Stimulated activated CD4-positive, alpha-beta T cell treated with anti-CD3 and anti-CD28 coated beads, TNF-alpha, amount 100 ng/mL, for 24 hours (primary cell): Measurements from ENCODE around the gene PTPRQ.
"Not testable (repeated sequence)": the region's sequence is repeated elsewhere in the genome, so short reads cannot be mapped to it uniquely, and the experiment has no call there.

Experiments used
- DNase-seq, 3 experiments: peaks; one replicate each; pipeline ENCODE4 v3.0.0-alpha.2; 2020; ENCODE audit warnings: low read depth in 3 of 3

PTPRQ gene

DNA sequence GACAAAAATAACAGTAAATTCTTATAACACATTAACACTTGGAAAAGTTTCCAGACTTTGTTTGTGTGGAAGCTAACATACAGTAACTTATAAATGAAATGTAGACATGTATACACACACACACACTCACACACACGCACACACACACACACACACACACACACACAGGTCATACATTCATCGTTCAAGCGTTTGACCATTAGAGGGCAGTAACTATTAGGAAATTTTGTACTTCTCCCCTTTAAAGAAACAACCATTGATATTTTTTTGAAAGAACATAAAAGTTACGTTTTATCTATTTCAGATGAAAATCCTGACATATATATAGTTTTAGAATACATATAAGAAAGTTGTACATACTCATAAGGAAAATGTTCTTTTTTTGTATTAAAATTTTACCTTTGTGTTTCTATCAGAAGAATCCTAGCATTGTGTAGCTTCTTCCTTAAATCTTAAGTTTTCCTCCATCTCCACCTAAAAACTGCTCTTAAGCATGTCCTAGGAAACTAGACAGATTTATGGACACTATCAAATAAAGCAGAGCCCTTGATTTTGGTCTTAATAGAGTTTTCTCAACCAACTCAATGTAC lies 29.0 kb downstream of the PTPRQ start:
- no peak for DNase-seq

DNA sequence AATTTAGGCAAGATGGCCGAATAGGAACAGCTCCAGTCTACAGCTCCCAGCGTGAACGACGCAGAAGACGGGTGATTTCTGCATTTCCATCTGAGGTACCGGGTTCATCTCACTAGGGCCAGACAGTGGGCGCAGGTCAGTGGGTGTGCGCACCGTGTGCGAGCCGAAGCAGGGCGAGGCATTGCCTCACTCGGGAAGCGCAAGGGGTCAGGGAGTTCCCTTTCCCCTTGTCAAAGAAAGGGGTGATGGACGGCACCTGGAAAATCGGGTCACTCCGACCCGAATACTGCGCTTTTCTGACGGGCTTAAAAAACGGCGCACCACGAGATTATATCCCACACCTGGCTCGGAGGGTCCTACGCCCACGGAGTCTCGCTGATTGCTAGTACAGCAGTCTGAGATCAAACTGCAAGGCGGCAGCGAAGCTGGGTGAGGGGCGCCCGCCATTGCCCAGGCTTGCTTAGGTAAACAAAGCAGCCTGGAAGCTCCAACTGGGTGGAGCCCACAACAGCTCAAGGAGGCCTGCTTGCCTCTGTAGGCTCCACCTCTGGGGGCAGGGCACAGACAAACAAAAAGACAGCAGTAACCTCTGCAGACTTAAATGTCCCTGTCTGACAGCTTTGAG lies 33.6 kb downstream of the PTPRQ start:
- DNase-seq: not testable (repeated sequence)

- no peak for DNase-seq
Measured at GRCh38 chr12:80484746-80485145, 40.7 kb downstream of the PTPRQ start.

GRCh38 chr12:80485222-80485987 lies 41.4 kb downstream of the PTPRQ start:
- DNase-seq: no peak

DNA sequence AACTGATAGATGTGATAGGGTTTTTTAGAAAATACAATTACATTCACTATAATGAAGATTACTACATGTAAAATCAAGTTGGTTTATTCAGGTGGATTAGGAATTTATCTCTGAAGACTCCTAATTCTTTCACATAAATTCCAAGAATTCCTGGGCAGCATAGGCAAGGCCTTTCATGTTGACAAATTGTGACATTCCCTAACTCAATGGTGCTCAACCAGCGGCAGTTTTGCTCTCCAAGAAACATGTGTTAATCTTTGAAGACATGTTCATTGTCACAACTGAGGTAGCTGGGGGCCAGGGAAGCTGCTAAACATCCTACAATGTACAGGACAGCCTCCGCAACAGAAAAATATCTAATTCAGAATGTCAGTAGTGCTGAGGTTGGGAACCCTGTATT lies 46.3 kb downstream of the PTPRQ start:
- no peak for DNase-seq

DNA sequence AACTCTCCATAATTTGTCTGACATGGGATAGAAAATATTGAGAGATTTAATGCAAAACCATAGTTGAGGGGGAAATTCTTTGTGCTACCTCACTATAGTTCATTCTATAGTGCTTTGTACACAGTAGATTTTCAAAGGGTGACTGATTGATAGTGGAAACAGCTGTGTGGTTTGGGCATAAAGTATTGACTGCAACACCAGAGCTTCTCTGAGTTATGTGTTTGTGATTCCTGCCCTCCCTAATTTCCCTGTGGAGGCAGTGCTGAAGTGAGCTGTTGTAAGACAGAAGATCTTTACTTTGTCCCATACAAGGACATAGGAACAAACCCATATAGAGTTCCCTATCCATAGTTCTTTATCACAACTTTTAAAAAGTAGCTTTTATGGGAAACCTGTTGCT lies 47.1 kb downstream of the PTPRQ start:
- no peak for DNase-seq

DNA sequence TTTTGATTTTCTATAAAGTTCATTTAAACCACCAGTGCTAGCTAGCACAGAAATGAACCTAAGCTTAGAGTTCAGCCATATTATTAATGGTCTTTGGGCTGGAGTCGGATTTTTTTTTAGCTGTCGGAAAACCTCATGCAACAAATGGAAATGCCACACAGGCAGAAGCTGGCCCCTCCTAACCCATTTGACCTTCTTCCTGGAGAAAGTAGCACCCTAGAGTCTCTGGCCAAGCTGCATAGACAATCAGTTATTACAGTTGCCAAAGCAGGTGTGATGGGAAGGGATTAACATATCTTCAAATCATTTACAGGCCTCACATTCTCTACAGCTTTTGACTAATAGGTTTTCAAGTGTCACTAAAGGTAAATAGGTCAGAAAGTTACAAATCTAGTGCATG lies 49.4 kb downstream of the PTPRQ start:
- DNase-seq: no peak

- no peak for DNase-seq
Measured at GRCh38 chr12:80494836-80495235, 50.8 kb downstream of the PTPRQ start.

- no peak for DNase-seq
Measured at GRCh38 chr12:80498059-80498728, 54.2 kb downstream of the PTPRQ start.

GRCh38 chr12:80504389-80505163 lies 60.5 kb downstream of the PTPRQ start:
- DNase-seq: no peak

DNA sequence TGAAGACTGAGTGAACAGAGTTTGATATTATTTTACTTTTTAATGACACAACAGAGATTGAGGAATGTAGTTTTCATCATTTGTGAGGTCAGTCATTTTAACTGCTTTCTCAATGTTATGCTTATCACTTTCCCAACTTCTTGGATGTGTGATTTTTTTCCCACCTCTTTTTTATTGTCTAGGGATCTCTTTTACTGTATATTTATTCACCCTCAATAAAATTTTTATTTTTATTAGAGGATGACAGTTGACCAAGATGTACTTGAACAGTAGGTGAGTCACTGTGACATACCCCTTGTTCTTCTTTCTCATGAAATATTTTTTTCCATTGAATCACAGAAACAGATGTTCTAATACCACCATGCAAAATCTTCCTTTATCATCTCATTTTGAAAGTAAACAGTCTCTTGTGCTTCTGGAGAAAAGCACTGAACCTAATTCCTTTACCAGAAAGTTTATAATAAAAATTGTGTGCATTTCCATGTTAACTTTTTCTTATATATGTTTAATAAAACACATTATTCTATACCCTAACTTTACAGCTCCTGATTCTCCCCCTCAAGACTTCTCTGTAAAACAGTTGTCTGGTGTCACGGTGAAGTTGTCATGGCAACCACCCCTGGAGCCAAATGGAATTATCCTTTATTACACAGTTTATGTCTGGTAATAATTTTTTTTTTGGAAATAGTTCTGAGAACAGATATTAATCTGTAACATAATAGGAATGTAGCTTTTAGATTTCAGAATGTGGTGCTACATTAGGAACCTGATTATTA lies 65.9 kb downstream of the PTPRQ start:
- DNase-seq: no peak

GRCh38 chr12:80512781-80513180 lies 68.7 kb downstream of the PTPRQ start:
- no peak for DNase-seq

DNA sequence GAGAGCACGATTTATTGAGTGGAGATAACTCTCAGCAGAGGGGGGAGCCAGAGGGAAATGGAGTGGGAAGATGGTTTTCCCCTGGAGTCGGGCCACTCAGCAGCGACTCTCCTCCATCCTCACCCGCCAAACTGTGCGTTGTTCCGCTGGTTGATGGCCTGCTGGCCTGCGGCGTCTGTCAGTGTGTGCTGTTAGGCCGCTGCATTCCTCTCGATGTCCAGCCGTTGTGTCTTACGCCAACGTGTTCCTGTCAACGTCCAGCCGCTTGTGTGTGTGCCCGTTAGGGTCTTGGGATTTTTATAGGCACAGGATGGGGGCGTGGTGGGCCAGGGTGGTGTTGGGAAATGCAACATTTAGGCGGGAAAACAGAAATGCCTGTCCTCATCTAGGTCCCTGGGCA lies 69.2 kb downstream of the PTPRQ start:
- no peak for DNase-seq

DNA sequence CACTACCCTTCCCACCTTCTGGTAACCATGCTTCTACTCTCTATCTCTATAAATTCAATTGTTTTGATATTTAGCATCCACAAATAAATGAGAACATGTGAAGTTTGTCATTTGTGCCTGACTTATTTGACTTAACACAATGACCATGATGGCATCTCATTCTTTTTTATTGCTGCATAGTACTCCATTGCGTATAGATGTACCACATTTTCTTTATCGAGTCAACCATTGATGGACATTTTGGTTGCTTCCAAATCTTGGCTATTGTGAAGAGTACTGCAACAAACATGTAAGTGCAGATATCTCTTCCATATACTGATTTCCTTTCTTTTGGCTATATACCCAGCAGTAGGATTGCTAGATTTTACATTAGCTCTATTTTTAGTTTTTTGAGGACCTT lies 73.6 kb downstream of the PTPRQ start:
- no peak for DNase-seq

GRCh38 chr12:80531646-80532045 lies 87.6 kb downstream of the PTPRQ start:
- DNase-seq: no peak

- DNase-seq: no peak
Measured at GRCh38 chr12:80539029-80539428, 95.0 kb downstream of the PTPRQ start.

DNA sequence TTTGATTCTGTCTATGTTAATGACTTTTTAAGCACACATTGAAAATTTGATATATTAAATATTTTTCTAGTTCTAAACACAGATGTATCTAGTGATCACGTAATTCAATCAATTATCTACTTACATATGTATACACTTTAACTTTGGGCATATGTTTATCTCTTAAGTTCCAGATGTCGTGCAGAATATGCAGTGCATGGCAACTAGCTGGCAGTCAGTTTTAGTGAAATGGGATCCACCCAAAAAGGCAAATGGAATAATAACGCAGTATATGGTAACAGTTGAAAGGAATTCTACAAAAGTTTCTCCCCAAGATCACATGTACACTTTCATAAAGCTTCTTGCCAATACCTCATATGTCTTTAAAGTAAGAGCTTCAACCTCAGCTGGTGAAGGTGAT lies 105.3 kb downstream of the PTPRQ start:
- DNase-seq: no peak

DNA sequence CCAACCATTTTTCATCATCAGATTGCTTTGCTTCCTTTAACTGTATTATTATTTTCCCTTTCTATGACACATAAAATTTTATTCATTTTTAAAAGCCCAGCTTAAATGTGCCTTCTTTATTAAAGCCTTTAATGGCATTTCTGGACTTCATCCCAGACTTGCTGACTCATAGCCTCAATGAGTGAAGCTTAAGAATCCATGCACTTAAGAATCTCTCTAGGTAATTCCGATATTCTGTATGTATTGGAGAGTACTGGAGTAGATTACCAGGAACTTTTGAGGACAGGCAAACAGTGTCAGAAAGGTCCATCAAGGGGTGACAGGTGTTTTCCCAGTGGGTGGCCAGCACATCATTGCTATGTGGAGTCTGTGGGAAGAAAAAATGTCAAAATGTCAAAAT lies 107.9 kb downstream of the PTPRQ start:
- no peak for DNase-seq

DNA sequence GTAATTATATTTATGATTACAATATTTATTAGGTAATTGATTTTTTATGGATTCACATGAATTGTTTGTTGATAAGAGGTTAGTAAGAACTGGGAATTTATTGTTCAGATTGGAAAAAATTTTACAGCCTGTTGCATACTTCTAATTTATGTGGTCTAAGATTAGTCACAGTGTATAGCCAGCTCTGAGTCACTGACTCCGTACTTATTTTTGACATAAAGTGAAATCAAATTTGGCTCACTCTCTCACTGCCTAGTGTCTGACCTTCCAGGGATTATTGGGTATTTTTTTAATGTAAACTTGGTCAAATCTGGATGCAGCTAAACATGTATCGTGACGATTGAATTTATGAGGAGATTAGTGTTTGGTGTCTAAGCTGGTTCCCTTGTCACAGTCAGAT lies 109.3 kb downstream of the PTPRQ start:
- no peak for DNase-seq

GRCh38 chr12:80556566-80556965 lies 112.5 kb downstream of the PTPRQ start:
- DNase-seq: no peak

DNA sequence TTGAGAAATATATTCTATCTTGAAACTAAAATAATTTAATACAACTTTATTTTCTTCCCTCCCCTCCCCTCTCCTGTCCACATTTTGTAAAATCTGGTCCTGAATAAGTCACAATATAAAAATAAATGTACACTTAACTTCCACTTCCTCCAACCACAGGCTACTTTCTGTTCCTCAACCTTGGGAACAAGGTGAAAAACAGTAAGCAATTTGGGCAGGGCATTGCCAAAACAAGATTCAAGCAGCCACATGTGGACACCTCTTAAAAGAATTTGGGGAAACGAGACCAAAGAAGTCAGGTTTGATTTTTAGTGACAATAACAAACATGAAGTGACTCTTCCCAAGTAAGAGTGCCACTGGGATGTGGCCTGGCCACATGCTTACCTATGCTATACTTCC lies 115.7 kb downstream of the PTPRQ start:
- no peak for DNase-seq
